NB4 (cell line): ENCODE data around the gene CACNA1D.
"Not testable (repeated sequence)": the region's sequence is repeated elsewhere in the genome, so short reads cannot be mapped to it uniquely, and the experiment has no call there.

ENCODE experiments used
- DNase-seq: peaks from one replicate; pipeline ENCODE4 v3.0.0; 2010; ENCODE audit warnings: low read depth
- H3K4me3 ChIP-seq: one replicate; pipeline ENCODE4 v1.5.1; 2011; ENCODE audit warnings: mild to moderate bottlenecking, low read depth, low read length, moderate library complexity
- CTCF ChIP-seq: IDR thresholded peaks from one replicate; pipeline ENCODE4 v1.5.1; 2012; ENCODE audit warnings: low read depth, low read length
- MAX ChIP-seq: IDR thresholded peaks from 2 replicates; pipeline ENCODE4 v1.6.1; 2011; ENCODE audit warnings: low read depth, low read length
- MYC ChIP-seq: IDR thresholded peaks from 2 replicates; pipeline ENCODE4 v1.6.1; 2011; ENCODE audit warnings: low read depth, low read length
- POLR2A ChIP-seq: IDR thresholded peaks from 2 replicates; pipeline ENCODE4 v1.6.1; 2011; ENCODE audit warnings: mild to moderate bottlenecking; ENCODE audit not compliant: insufficient read length; ENCODE audit errors: extremely low read depth

The CACNA1D gene

GRCh38 chr3:53658613-53659193 lies 164.3 kb downstream of the CACNA1D start:
- H3K4me3 ChIP-seq: no peak overlapping the region
- TF ChIP-seq CTCF (no peak), MAX (no peak), MYC (no peak), POLR2A (no peak)
- no peak for DNase-seq

GRCh38 chr3:53659996-53660395 lies 165.6 kb downstream of the CACNA1D start:
- no peak for DNase-seq
- TF ChIP-seq POLR2A (no peak), MYC (no peak), CTCF (no peak), MAX (no peak)
- H3K4me3 ChIP-seq: no peak overlapping the region

- TF ChIP-seq MYC (no peak), POLR2A (no peak), MAX (no peak), CTCF (no peak)
- DNase-seq: no peak
- H3K4me3 ChIP-seq: no peak overlapping the region
Observed at GRCh38 chr3:53661480-53661879, 167.1 kb downstream of the CACNA1D start.

GRCh38 chr3:53664812-53665211 lies 170.4 kb downstream of the CACNA1D start:
- H3K4me3 ChIP-seq, DNase-seq: not testable (repeated sequence)

GRCh38 chr3:53665608-53666425 lies 171.4 kb downstream of the CACNA1D start:
- TF ChIP-seq MAX (no peak), POLR2A (no peak), CTCF (no peak), MYC (no peak)
- no peak overlapping the region for H3K4me3 ChIP-seq
- no peak for DNase-seq

GRCh38 chr3:53668872-53669271 lies 174.5 kb downstream of the CACNA1D start:
- TF ChIP-seq MAX: no peak
- TF ChIP-seq POLR2A: no peak
- TF ChIP-seq MYC: no peak
- peak; percentile 48 for TF ChIP-seq CTCF

More at GRCh38 chr3:53668872-53669271, 174.5 kb downstream of the CACNA1D start:
- peak; percentile 11 for DNase-seq
- H3K4me3 ChIP-seq: no peak overlapping the region
